Skeletal muscle tissue (tissue), 4 donors: ENCODE data around the gene MYO10. TPM values are rescaled to one million over a fixed set of nuclear protein-coding genes. Genes with fewer than 3 reads are reported as not detected.

Experiments
- H3K27ac ChIP-seq: one replicate; pipeline ENCODE4 v1.7.0; 2013; ENCODE audit warnings: mild to moderate bottlenecking, low read depth, low read length, inconsistent platforms
- H3K27me3 ChIP-seq, 3 donors: one replicate each; pipeline ENCODE4 v1.7.0; 2013; ENCODE audit warnings: low read length in 3 of 3; ENCODE audit not compliant: control insufficient read depth in 3 of 3, insufficient read depth in 3 of 3
- H3K36me3 ChIP-seq, 3 donors: one replicate each; pipeline ENCODE4 v1.7.0; 2013; ENCODE audit warnings: low read length in 3 of 3; ENCODE audit not compliant: control insufficient read depth in 3 of 3, insufficient read depth in 3 of 3
- H3K4me1 ChIP-seq, 3 donors: one replicate each; pipeline ENCODE4 v1.7.0; 2013; ENCODE audit warnings: low read length in 3 of 3, mild to moderate bottlenecking in 3 of 3; ENCODE audit not compliant: control insufficient read depth in 3 of 3, insufficient read depth in 3 of 3
- H3K4me3 ChIP-seq, 3 donors: one replicate each; pipeline ENCODE4 v1.7.0; 2013; ENCODE audit warnings: low read length in 3 of 3
- H3K9ac ChIP-seq, 3 donors: one replicate each; pipeline ENCODE4 v1.7.0; 2013; ENCODE audit warnings: low read length in 3 of 3, mild to moderate bottlenecking in 3 of 3, moderate library complexity in 2 of 3, low read depth in 1 of 3
- H3K9me3 ChIP-seq, 3 donors: one replicate each; pipeline ENCODE4 v1.7.0; 2013; ENCODE audit warnings: low read length in 3 of 3; ENCODE audit not compliant: control insufficient read depth in 3 of 3
- total RNA-seq: library from RNA; depleted of rRNA; stranded (reverse); fragments of >200 nt; gene quantifications from one replicate; pipeline ENCODE4 v1.2.3, GENCODE V29; 2014
- donor health status: Osteomylitis.

MYO10 gene
- total RNA-seq, 1 donor from 2014 or later, result 27.1 TPM

- no peaks in the 10 kb centered on the region for H3K9me3 ChIP-seq
- H3K9ac ChIP-seq, result no peak overlapping the region
- H3K36me3 ChIP-seq, result peaks cover 6 to 28% (median 16%) of the 10 kb centered on the region in 3 donors
- no peaks in the 10 kb centered on the region for H3K27me3 ChIP-seq
- no peaks in the 10 kb centered on the region for H3K4me1 ChIP-seq
- no peak overlapping the region for H3K27ac ChIP-seq
- H3K4me3 ChIP-seq, result no peak overlapping the region
Observed at GRCh38 chr5:16679190-16679589, 256.9 kb downstream of the MYO10 start.

- Histone ChIP-seq H3K27me3 (no peaks in the 10 kb centered on the region), H3K9me3 (no peaks in the 10 kb centered on the region), H3K9ac (no peak overlapping the region), H3K36me3 (peaks cover 11 to 30% (median 17%) of the 10 kb centered on the region in 3 donors), H3K4me3 (no peak overlapping the region), H3K27ac (no peak overlapping the region), H3K4me1 (no peaks in the 10 kb centered on the region)
Observed at GRCh38 chr5:16675806-16676205, 260.3 kb downstream of the MYO10 start.

- Histone ChIP-seq H3K27me3 (no peaks in the 10 kb centered on the region), H3K36me3 (peaks cover 8 to 21% (median 15%) of the 10 kb centered on the region in 3 donors), H3K27ac (no peak overlapping the region), H3K4me1 (no peaks in the 10 kb centered on the region), H3K9ac (no peak overlapping the region), H3K9me3 (no peaks in the 10 kb centered on the region), H3K4me3 (no peak overlapping the region)
Observed at GRCh38 chr5:16674750-16675149, 261.3 kb downstream of the MYO10 start.

- H3K27ac ChIP-seq, result no peak overlapping the region
- H3K36me3 ChIP-seq, result peaks cover 5 to 18% (median 16%) of the 10 kb centered on the region in 3 donors
- no peak overlapping the region for H3K9ac ChIP-seq
- no peaks in the 10 kb centered on the region for H3K9me3 ChIP-seq
- H3K4me1 ChIP-seq, result no peaks in the 10 kb centered on the region
- H3K27me3 ChIP-seq, result no peaks in the 10 kb centered on the region
- no peak overlapping the region for H3K4me3 ChIP-seq
Observed at GRCh38 chr5:16673241-16674201, 262.6 kb downstream of the MYO10 start.

- no peak overlapping the region for H3K9ac ChIP-seq
- peaks cover 7 to 18% (median 16%) of the 10 kb centered on the region in 3 donors for H3K36me3 ChIP-seq
- no peak overlapping the region for H3K4me3 ChIP-seq
- peaks cover 7 to 9% (median 7%) of the 10 kb centered on the region in 3 donors for H3K4me1 ChIP-seq
- H3K27me3 ChIP-seq, result no peaks in the 10 kb centered on the region
- no peak overlapping the region for H3K27ac ChIP-seq
- no peaks in the 10 kb centered on the region for H3K9me3 ChIP-seq
Observed at GRCh38 chr5:16671208-16671607, 264.9 kb downstream of the MYO10 start.

GRCh38 chr5:16669776-16670175, 266.3 kb downstream of the MYO10 start:
- Histone ChIP-seq H3K9me3 (no peaks in the 10 kb centered on the region), H3K4me1 (peaks cover 7 to 9% (median 7%) of the 10 kb centered on the region in 3 donors), H3K36me3 (peaks cover 7 to 15% (median 13%) of the 10 kb centered on the region in 3 donors), H3K4me3 (no peak overlapping the region), H3K27ac (no peak overlapping the region), H3K27me3 (no peaks in the 10 kb centered on the region), H3K9ac (no peak overlapping the region)

- Histone ChIP-seq H3K27ac (no peak overlapping the region), H3K4me3 (no peak overlapping the region), H3K36me3 (peaks cover 7 to 13% (median 9%) of the 10 kb centered on the region in 3 donors), H3K4me1 (peaks cover 7 to 9% (median 7%) of the 10 kb centered on the region in 3 donors), H3K27me3 (no peaks in the 10 kb centered on the region), H3K9ac (no peak overlapping the region), H3K9me3 (no peaks in the 10 kb centered on the region)
Observed at GRCh38 chr5:16668631-16669030, 267.5 kb downstream of the MYO10 start.

GRCh38 chr5:16668194-16668593, 267.9 kb downstream of the MYO10 start:
- Histone ChIP-seq H3K4me3 (no peak overlapping the region), H3K27ac (no peak overlapping the region), H3K27me3 (no peaks in the 10 kb centered on the region), H3K36me3 (peaks cover 5 to 11% (median 5%) of the 10 kb centered on the region in 3 donors), H3K9me3 (no peaks in the 10 kb centered on the region), H3K9ac (no peak overlapping the region), H3K4me1 (peaks cover 7 to 9% (median 7%) of the 10 kb centered on the region in 3 donors)

GRCh38 chr5:16666883-16667398, 269.1 kb downstream of the MYO10 start:
- Histone ChIP-seq H3K27me3 (no peaks in the 10 kb centered on the region), H3K4me3 (no peak overlapping the region), H3K9ac (peak overlapping the region in 1 of 3 donors; percentile 50), H3K27ac (no peak overlapping the region), H3K4me1 (peaks cover 7 to 9% (median 7%) of the 10 kb centered on the region in 3 donors), H3K36me3 (peaks cover 2 to 8% (median 5%) of the 10 kb centered on the region in 3 donors), H3K9me3 (no peaks in the 10 kb centered on the region)
